Heart left ventricle (tissue), 13 donors: ENCODE data around the gene GRIA1.

Experiments used
- POLR2A ChIP-seq, 2 donors: fragments of 450-650 bp; IDR thresholded peaks; one replicate each; pipeline ENCODE4 v1.6.1; 2017; ENCODE audit warnings: antibody characterized with exemption in 2 of 2, mild to moderate bottlenecking in 2 of 2, moderate library complexity in 2 of 2
- TF ChIP-seq, protein P1 (sequence below), 12 donors: fragments of 200-600 bp; sonication (generic) in 4 of 12; IDR thresholded peaks; one replicate each; pipeline versions ENCODE4 v1.5.0 to v1.8.0; 2018 to 2022; ENCODE audit warnings: antibody characterized with exemption in 12 of 12, mild to moderate bottlenecking in 5 of 12
- donor health status: ischemic (EF 13 %, LVEDD 7.1; RV severe dilation, severe dysfunction).
- donor health status: DM: no; HTN: yes; CAD: no.
- donor health status: DM: no; HTN: no; CAD: no.
- donor health status: ischemic (EF 25% LVEDD 6.9; RV normal size, moderate dysfunction).
- donor health status: ischemic (EF 25% LVEDD 5.7; RV mildly dilated, moderate dysfunction).
- donor health status: ischemic (EF 35%, LVEDD 5.7; RV mildly dilated, moderate dysfunction).
- donor health status: nonischemic (EF 11% LVEDD 7.7; RV severe dilation, severe dysfunction).
- donor health status: DM: yes; HTN: yes; CAD: no.
- donor health status: PGD.
- donor health status: ischemic (EF 29% LVEDD 5.4; RV normal size, mild dysfunction).
- donor health status: nonischemic (EF 23%, LVEDD 6.1; RV moderate dilation, normal function).

DNA sequence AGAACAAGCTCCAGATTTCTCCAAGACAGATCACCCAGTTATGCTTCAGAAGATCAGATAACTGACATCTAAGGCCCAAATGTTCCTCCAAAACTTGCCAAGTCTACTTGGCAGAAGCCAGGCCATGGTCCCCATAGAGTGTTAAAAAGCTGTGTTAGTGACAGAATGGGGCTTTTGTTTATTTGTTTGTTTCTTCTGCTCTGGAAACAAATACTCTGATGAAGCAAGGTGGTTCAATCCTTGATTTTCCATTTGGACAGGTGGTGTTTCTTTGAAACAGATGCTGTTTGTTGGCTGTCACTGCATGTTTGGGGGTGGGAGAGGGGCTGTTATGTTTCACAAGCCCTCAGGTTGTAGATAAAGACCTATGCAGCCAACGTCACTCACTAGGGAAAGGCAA is 284.2 kb downstream of the GRIA1 start:
- TF ChIP-seq, protein P1, sequence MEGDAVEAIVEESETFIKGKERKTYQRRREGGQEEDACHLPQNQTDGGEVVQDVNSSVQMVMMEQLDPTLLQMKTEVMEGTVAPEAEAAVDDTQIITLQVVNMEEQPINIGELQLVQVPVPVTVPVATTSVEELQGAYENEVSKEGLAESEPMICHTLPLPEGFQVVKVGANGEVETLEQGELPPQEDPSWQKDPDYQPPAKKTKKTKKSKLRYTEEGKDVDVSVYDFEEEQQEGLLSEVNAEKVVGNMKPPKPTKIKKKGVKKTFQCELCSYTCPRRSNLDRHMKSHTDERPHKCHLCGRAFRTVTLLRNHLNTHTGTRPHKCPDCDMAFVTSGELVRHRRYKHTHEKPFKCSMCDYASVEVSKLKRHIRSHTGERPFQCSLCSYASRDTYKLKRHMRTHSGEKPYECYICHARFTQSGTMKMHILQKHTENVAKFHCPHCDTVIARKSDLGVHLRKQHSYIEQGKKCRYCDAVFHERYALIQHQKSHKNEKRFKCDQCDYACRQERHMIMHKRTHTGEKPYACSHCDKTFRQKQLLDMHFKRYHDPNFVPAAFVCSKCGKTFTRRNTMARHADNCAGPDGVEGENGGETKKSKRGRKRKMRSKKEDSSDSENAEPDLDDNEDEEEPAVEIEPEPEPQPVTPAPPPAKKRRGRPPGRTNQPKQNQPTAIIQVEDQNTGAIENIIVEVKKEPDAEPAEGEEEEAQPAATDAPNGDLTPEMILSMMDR (IDR thresholded peaks at IDR 0.05), result no peak
- TF ChIP-seq POLR2A (IDR thresholded peaks at IDR 0.05), result no peak
